Vagina (tissue), 2 donors: ENCODE measurements around the gene ARHGEF17.
A peak's percentile ranks its signal among the peaks of the same experiment; 100 is the strongest.

Experiments
- POLR2AphosphoS5 ChIP-seq, 2 donors: sonication (generic); formaldehyde crosslinking; IDR thresholded peaks; one replicate each; pipeline ENCODE4 v1.9.0; 2017; ENCODE audit warnings: antibody characterized with exemption in 2 of 2, mild to moderate bottlenecking in 2 of 2, low read depth in 1 of 2; ENCODE audit not compliant: insufficient read depth in 1 of 2
- TF ChIP-seq, protein P1 (sequence below), 3 experiments: fragments of 450-650 bp in 2 of 3; fragments of 200-600 bp in 1 of 3; sonication (generic) in 1 of 3; IDR thresholded peaks; one replicate each; pipeline ENCODE4 v1.5.1; 2017 to 2019; ENCODE audit warnings: antibody characterized with exemption in 3 of 3, mild to moderate bottlenecking in 2 of 3, moderate library complexity in 2 of 3

DNA sequence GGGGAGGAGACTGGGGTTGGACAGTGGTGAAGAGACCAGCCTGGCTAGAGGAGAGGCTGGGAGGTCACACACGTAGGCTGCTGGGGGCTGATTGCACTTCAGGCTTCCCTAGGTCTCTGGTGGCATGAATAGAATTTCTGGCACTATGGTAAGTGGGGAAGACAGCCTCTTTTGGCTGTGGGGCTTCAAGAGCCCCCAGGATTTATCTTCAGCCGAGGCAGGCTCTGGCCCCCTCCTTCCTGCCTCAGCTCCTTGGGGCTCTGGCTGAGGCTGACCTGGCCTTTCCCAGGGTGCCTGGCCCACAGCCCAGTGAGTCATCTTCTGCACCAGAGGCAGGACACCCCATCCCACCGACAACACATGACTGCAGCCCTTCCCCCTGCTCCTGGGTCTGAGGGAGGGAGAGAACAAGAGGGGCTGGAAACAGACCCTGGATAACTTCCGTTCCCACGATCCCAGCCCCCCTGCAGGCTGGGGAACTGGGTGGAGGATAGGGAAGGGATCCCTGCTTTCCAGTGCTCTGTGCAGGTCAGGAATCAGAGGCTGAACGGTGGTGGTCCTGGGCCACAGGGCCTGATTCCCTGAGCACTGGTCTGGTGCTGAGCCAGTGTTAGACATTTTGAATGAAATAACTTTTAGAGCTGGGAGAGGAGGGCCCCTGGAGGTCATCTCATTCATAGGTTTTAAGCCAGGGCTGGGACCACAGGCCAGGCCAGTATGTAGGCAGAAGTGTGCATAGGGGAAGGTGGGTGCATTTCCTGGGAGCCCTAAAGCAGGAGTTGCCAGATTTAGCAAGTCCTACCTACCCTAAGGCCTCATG lies 26.5 kb downstream of the ARHGEF17 start:
- TF ChIP-seq, protein P1, sequence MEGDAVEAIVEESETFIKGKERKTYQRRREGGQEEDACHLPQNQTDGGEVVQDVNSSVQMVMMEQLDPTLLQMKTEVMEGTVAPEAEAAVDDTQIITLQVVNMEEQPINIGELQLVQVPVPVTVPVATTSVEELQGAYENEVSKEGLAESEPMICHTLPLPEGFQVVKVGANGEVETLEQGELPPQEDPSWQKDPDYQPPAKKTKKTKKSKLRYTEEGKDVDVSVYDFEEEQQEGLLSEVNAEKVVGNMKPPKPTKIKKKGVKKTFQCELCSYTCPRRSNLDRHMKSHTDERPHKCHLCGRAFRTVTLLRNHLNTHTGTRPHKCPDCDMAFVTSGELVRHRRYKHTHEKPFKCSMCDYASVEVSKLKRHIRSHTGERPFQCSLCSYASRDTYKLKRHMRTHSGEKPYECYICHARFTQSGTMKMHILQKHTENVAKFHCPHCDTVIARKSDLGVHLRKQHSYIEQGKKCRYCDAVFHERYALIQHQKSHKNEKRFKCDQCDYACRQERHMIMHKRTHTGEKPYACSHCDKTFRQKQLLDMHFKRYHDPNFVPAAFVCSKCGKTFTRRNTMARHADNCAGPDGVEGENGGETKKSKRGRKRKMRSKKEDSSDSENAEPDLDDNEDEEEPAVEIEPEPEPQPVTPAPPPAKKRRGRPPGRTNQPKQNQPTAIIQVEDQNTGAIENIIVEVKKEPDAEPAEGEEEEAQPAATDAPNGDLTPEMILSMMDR (IDR thresholded peaks at IDR 0.05), result no peak
- TF ChIP-seq POLR2AphosphoS5 (IDR thresholded peaks at IDR 0.05; ENCODE audit: insufficient read depth in 1 of 2, low read depth in 1 of 2), result peak; percentile 44 to 78
